HL-60/S4 treated with retinoic acid at 250 ng/mL for 4 days and 3 days (cell line): Measurements from ENCODE around the gene CREBZF.

Experiments
- in situ Hi-C: fragments of 300-500 bp; cut with MboI; formaldehyde crosslinking; loops from 2 replicates; pipeline ENCODE4 v1.7.0; 2022; ENCODE audit warnings: low sequenced_read_pairs

The CREBZF gene

GRCh38 chr11:85672105-85672902 lies 7.4 kb upstream of the CREBZF start:
- in situ Hi-C loops: loop anchor here (25.0 kb wide), 1 partner anchor 615 kb away; no protein-coding TSS in a partner anchor

- in situ Hi-C loops: loop anchor here (25.0 kb wide), 1 partner anchor 616 kb away; no protein-coding TSS in a partner anchor
These were observed 6.2 kb upstream of the CREBZF start for GRCh38 chr11:85670949-85671663.

DNA sequence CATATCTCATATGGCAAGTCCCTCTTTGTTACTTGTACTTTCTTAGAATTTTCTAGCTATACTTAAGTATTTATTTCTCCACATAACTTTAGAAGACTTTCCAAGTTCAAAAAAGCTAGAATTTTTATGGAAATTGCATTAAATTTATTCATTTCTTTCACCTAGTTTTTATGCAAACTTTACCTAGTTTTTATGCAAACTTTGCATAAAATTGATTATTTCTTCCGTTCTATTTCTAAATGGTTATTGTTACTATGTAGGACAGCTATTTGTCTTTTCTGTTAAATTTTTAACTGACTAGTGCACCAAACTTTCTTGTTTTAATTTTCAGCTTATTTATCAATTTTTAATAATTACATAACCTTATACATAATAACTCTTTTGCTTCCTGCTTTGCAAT lies 3.2 kb upstream of the CREBZF start:
- in situ Hi-C loops: loop anchor here (25.0 kb wide), 1 partner anchor 619 kb away; no protein-coding TSS in a partner anchor

- in situ Hi-C loops: loop anchor here (25.0 kb wide), 1 partner anchor 621 kb away; no protein-coding TSS in a partner anchor
These were observed 1.8 kb upstream of the CREBZF start for GRCh38 chr11:85666687-85667086.

- in situ Hi-C loops: loop anchor here (25.0 kb wide), 1 partner anchor 622 kb away; no protein-coding TSS in a partner anchor
These were observed 804 bp upstream of the CREBZF start for GRCh38 chr11:85665733-85666132.

GRCh38 chr11:85663753-85664614 lies 945 bp downstream of the CREBZF start:
- in situ Hi-C loops: loop anchor here (25.0 kb wide), 1 partner anchor 623 kb away; no protein-coding TSS in a partner anchor

DNA sequence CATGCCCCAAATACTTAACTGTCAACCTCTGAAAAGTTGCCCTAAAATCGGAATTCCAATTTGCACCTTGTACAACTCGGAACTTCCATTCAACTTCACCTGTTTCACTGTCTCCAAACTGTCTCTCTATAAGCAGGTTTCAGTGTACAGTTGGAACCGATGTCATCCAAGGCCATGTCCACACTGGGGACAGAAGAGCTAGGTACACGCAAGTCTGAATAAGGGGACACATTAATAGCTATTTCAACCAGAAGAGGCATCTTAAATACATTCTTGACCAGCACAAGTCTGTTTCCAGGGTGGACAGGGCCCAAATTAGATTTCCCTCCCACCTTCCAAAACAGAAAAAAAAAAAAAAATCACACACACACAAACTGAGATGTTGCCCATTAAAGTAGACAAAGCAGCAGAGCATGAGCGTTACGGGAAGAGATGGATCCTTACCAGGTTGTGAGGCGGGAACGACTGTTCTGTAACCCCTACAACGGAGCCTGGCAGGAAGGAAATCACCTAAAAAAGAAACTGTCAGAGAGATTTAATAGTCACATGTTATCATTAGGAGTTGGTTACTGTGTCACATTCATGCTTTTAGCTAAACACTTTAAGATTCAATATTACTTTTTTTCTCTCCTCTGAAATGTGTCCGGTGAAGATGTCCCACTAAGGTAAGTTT lies 1.7 kb downstream of the CREBZF start:
- in situ Hi-C loops: loop anchor here (25.0 kb wide), 1 partner anchor 624 kb away; no protein-coding TSS in a partner anchor

- in situ Hi-C loops: loop anchor here (25.0 kb wide), 1 partner anchor 625 kb away; no protein-coding TSS in a partner anchor
These were observed 2.8 kb downstream of the CREBZF start for GRCh38 chr11:85661972-85662664.

GRCh38 chr11:85658180-85658579 lies 6.7 kb downstream of the CREBZF start:
- in situ Hi-C loops: loop anchor here (25.0 kb wide), 1 partner anchor 629 kb away; no protein-coding TSS in a partner anchor

- in situ Hi-C loops: loop anchor here (25.0 kb wide), 1 partner anchor 631 kb away; no protein-coding TSS in a partner anchor
These were observed 8.2 kb downstream of the CREBZF start for GRCh38 chr11:85656777-85657176.

DNA sequence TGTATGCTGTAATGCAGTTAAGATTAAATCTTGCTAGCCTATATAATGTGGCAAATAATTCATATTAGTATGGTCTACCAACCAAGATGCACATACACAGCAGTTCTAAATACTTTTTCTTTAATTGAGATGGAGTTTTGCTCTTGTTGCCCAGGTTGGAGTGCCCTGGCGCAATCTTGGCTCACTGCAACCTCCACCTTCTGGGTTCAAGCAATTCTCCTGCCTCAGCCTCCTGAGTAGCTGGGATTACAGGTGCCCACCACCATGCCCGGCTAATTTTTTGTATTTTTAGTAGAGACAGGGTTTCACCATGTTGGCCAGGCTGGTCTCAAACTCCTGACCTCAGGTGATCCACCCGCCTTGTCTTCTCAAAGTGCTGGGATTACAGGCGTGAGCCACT lies 10.6 kb downstream of the CREBZF start:
- in situ Hi-C loops: loop anchor here (25.0 kb wide), 1 partner anchor 633 kb away; no protein-coding TSS in a partner anchor

GRCh38 chr11:85652786-85653447 lies 12.0 kb downstream of the CREBZF start:
- in situ Hi-C loops: loop anchor here (25.0 kb wide), 1 partner anchor 634 kb away; no protein-coding TSS in a partner anchor

- in situ Hi-C loops: loop anchor here (25.0 kb wide), 1 partner anchor 636 kb away; no protein-coding TSS in a partner anchor
These were observed 13.8 kb downstream of the CREBZF start for GRCh38 chr11:85651118-85651517.

DNA sequence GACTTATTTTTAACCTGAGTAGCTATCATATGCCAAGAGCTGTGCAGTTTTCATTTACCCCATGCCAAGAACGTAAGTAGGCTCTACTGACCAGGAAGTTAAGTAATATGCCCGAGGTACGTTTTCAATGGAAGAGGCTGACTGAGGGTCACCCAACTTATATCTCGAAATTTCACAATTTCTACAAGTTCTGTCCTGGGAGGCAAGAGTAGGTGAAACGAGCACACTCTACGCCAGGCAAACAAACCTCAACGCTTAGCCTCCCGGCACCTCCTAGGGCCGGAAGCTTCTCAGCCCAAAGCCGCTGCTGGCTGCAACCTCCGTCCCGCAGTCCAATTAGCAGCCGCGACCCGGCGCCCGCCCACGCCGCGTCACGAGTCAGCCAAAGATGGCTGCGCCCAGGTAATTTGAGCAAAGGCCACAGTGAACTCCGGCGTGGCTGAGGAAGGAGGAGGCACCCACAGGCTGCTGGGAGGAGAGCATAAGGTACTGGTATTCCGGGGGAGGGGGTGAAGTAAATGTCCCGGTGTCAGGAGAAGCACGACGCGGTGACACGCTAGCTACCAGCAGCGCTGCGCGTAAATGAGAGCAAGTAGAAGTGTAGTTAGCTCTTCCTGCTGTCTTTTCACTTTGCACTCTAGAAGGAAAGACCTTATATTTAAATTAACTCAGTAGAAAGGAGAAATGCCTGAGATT lies 17.2 kb downstream of the CREBZF start, which contains the start of gene TMEM126A:
TMEM126A (plus strand) TSS at position 364 of the 696 bp plus-strand sequence. CDS start 2,289 bp downstream, outside the sequence.
- in situ Hi-C loops: no loop called here

GRCh38 chr11:85647078-85647477 lies 17.9 kb downstream of the CREBZF start:
- in situ Hi-C loops: no loop called here

GRCh38 chr11:85643191-85643614 lies 21.7 kb downstream of the CREBZF start:
- in situ Hi-C loops: no loop called here

GRCh38 chr11:85634747-85635146 lies 30.2 kb downstream of the CREBZF start:
- in situ Hi-C loops: no loop called here
